Stimulated activated CD4-positive, alpha-beta T cell treated with anti-CD3 and anti-CD28 coated beads, Interleukin-4, amount 100 ng/mL, for 24 hours (primary cell): Measurements from ENCODE around the gene PRXL2A.
"Not testable (repeated sequence)": the region's sequence is repeated elsewhere in the genome, so short reads cannot be mapped to it uniquely, and the experiment has no call there.

ENCODE experiments used
- DNase-seq: peaks from one replicate; pipeline ENCODE4 v3.0.0-alpha.2; 2020

PRXL2A gene

GRCh38 chr10:80480373-80480772 lies 72.0 kb downstream of the PRXL2A start:
- DNase-seq: not testable (repeated sequence)

- DNase-seq: no peak
Measured at GRCh38 chr10:80480852-80481251, 72.5 kb downstream of the PRXL2A start.

DNA sequence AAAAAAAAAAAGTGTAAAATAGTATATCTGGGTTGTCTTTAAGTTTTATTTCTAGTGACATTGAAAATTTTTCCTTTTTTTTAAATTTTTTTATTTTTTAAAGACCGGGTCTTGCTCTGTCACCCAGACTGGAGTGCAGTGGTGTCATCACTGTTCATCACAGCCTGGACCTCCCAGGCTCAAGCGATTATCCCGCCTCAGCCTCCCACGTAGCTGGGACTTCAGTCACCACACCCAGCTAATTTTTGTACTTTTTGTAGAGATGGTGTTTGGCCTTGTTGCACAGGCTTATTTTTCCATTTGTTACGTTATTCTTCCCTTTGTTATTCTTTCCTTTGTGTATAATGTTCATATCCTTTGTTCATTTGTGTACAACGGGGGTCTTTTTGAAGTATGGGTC lies 75.9 kb downstream of the PRXL2A start:
- no peak for DNase-seq

- DNase-seq: no peak
Measured at GRCh38 chr10:80484676-80485075, 76.3 kb downstream of the PRXL2A start.

- no peak for DNase-seq
Measured at GRCh38 chr10:80485076-80485945, 77.0 kb downstream of the PRXL2A start.

DNA sequence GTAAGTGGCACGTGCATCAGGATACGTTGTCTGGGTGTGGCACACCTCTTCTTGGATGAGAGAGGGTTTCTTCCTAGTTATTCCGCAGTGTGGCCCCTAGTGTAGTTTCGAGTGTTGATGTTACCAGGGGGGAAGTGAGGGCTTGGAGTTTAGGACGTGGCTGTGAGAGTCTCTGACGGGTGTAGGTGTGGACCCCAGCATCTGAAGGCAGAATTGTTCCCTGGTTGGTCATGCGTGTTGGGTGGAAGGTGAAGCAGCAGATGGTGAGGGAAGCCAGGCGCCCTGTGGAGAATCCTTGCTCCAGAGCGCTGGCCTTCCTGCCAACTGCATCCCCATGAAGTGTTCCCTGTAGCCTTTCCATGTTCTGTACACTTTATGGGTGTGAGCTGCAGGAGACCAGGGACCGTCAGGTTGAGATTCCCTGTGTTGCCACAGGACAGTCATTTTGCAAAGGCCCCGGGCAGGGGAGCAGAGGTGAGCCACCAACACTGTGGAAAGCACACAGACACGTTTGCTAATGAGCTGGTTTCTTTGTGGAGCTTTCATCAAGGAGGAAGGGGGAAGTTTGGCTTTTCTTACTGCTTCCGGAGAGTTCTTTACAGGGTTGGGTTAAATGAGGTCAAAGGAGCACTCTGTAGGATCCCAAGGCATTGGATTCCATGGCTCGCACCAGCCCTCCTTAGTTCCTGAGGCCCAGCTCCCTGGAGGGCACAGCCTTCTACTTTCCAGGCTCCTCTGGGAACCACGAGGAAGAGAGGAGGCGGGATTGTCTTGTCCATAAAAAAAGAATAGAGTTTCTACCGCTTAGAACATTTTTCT lies 77.8 kb downstream of the PRXL2A start:
- DNase-seq: no peak
